Measurements from ENCODE around the gene KRTAP10-6.
"Not testable (repeated sequence)": the region's sequence is repeated elsewhere in the genome, so short reads cannot be mapped to it uniquely, and the experiment has no call there.

Gene KRTAP10-6

GRCh38 chr21:44611551-44611950 is 19.2 kb upstream of the KRTAP10-6 start:
- H3K4me3 ChIP-seq = no peak overlapping the region
- no peaks in the 10 kb centered on the region for H4K20me1 ChIP-seq
- peaks cover 24% of the 10 kb centered on the region for H3K4me1 ChIP-seq
- H3K9ac ChIP-seq = no peak overlapping the region
- no peaks in the 10 kb centered on the region for H3K27me3 ChIP-seq
- no peak for TF ChIP-seq Cebpa-rat (IDR thresholded peaks at IDR 0.05)
- no peaks in the 10 kb centered on the region for H3K36me3 ChIP-seq
- H3K4me2 ChIP-seq = no peak overlapping the region
- H3K27ac ChIP-seq = no peak overlapping the region
- H3K9me3 ChIP-seq = peaks cover 36% of the 10 kb centered on the region

- H3K4me1 ChIP-seq = peaks cover 11% of the 10 kb centered on the region
- H3K9me3 ChIP-seq = peaks cover 36% of the 10 kb centered on the region
- not testable (repeated sequence) for H3K27ac ChIP-seq, H3K36me3 ChIP-seq, H3K9ac ChIP-seq, H3K27me3 ChIP-seq, H3K4me2 ChIP-seq, H3K4me3 ChIP-seq, H4K20me1 ChIP-seq
Observed at GRCh38 chr21:44610157-44610843, 18.0 kb upstream of the KRTAP10-6 start.

- H3K4me1 ChIP-seq = peaks cover under 1% of the 10 kb centered on the region; the same call in 1 of the 2 replicates
- no peak overlapping the region for H3K4me2 ChIP-seq
- H3K27me3 ChIP-seq = no peaks in the 10 kb centered on the region
- H3K36me3 ChIP-seq = no peaks in the 10 kb centered on the region
- H3K4me3 ChIP-seq = no peak overlapping the region
- H3K27ac ChIP-seq = no peak overlapping the region
- no peak overlapping the region for H3K9ac ChIP-seq
- peaks cover 42% of the 10 kb centered on the region for H3K9me3 ChIP-seq
- TF ChIP-seq Cebpa-rat (IDR thresholded peaks at IDR 0.05) = no peak
- H4K20me1 ChIP-seq = no peaks in the 10 kb centered on the region
Observed at GRCh38 chr21:44609193-44609592, 16.9 kb upstream of the KRTAP10-6 start.

- no peak for TF ChIP-seq Cebpa-rat (IDR thresholded peaks at IDR 0.05)
- Histone ChIP-seq H3K27ac (no peak overlapping the region), H3K9me3 (peaks cover 38% of the 10 kb centered on the region), H3K36me3 (no peaks in the 10 kb centered on the region), H3K27me3 (no peaks in the 10 kb centered on the region), H3K9ac (no peak overlapping the region), H4K20me1 (no peaks in the 10 kb centered on the region), H3K4me1 (no peaks in the 10 kb centered on the region), H3K4me2 (no peak overlapping the region), H3K4me3 (no peak overlapping the region)
Observed at GRCh38 chr21:44606495-44606894, 14.2 kb upstream of the KRTAP10-6 start.

- Histone ChIP-seq H3K9ac (no peak overlapping the region), H3K27ac (no peak overlapping the region), H3K4me1 (no peaks in the 10 kb centered on the region), H3K27me3 (no peaks in the 10 kb centered on the region), H3K4me3 (no peak overlapping the region), H3K9me3 (peaks cover 12% of the 10 kb centered on the region), H4K20me1 (no peaks in the 10 kb centered on the region), H3K4me2 (no peak overlapping the region), H3K36me3 (no peaks in the 10 kb centered on the region)
- TF ChIP-seq Cebpa-rat (IDR thresholded peaks at IDR 0.05) = no peak
Observed at GRCh38 chr21:44603911-44604310, 11.6 kb upstream of the KRTAP10-6 start.

- H3K4me2 ChIP-seq = no peak overlapping the region
- no peak overlapping the region for H3K27ac ChIP-seq
- TF ChIP-seq Cebpa-rat (IDR thresholded peaks at IDR 0.05) = no peak
- H3K36me3 ChIP-seq = no peaks in the 10 kb centered on the region
- H3K9me3 ChIP-seq = peaks cover 11% of the 10 kb centered on the region
- no peak overlapping the region for H3K9ac ChIP-seq
- no peaks in the 10 kb centered on the region for H3K27me3 ChIP-seq
- H4K20me1 ChIP-seq = no peaks in the 10 kb centered on the region
- no peak overlapping the region for H3K4me3 ChIP-seq
- no peaks in the 10 kb centered on the region for H3K4me1 ChIP-seq
Observed at GRCh38 chr21:44603109-44603875, 11.0 kb upstream of the KRTAP10-6 start.

- Histone ChIP-seq H3K4me1 (no peaks in the 10 kb centered on the region), H3K27me3 (no peaks in the 10 kb centered on the region), H3K36me3 (no peaks in the 10 kb centered on the region), H3K4me2 (no peak overlapping the region), H3K9me3 (peaks cover 11% of the 10 kb centered on the region), H3K27ac (no peak overlapping the region), H4K20me1 (no peaks in the 10 kb centered on the region), H3K4me3 (no peak overlapping the region), H3K9ac (no peak overlapping the region)
- no peak for TF ChIP-seq Cebpa-rat (IDR thresholded peaks at IDR 0.05)
Observed at GRCh38 chr21:44602463-44602850, 10.2 kb upstream of the KRTAP10-6 start.

- no peaks in the 10 kb centered on the region for H3K27me3 ChIP-seq
- no peak overlapping the region for H3K9ac ChIP-seq
- no peaks in the 10 kb centered on the region for H4K20me1 ChIP-seq
- no peak overlapping the region for H3K4me3 ChIP-seq
- TF ChIP-seq Cebpa-rat (IDR thresholded peaks at IDR 0.05) = no peak
- H3K4me2 ChIP-seq = no peak overlapping the region
- H3K4me1 ChIP-seq = no peaks in the 10 kb centered on the region
- peaks cover 11% of the 10 kb centered on the region for H3K9me3 ChIP-seq
- H3K27ac ChIP-seq = no peak overlapping the region
- H3K36me3 ChIP-seq = no peaks in the 10 kb centered on the region
Observed at GRCh38 chr21:44601596-44602462, 9.5 kb upstream of the KRTAP10-6 start.

- not testable (repeated sequence) for H3K27ac ChIP-seq, H3K4me1 ChIP-seq, H3K27me3 ChIP-seq, H3K4me3 ChIP-seq, H3K9ac ChIP-seq, H3K36me3 ChIP-seq, H3K4me2 ChIP-seq, H4K20me1 ChIP-seq
- peaks cover 11% of the 10 kb centered on the region for H3K9me3 ChIP-seq
Observed at GRCh38 chr21:44601091-44601490, 8.8 kb upstream of the KRTAP10-6 start.

- H3K27ac ChIP-seq, H3K27me3 ChIP-seq, H3K4me2 ChIP-seq, H3K9ac ChIP-seq, H3K4me3 ChIP-seq, H3K36me3 ChIP-seq, H3K4me1 ChIP-seq, H4K20me1 ChIP-seq: not testable (repeated sequence)
- H3K9me3 ChIP-seq = peaks cover 11% of the 10 kb centered on the region
Observed at GRCh38 chr21:44600118-44600978, 8.0 kb upstream of the KRTAP10-6 start, which contains the start of gene KRTAP10-7. Gene KRTAP10-7, plus strand, starts transcription at chr21:44600597. Its CDS starts 25 bp downstream, at chr21:44600622.

All from BLaER1 (cell line).